Stimulated activated CD4-positive, alpha-beta T cell treated with anti-CD3 and anti-CD28 coated beads, Interleukin-4, amount 100 ng/mL, for 1 hour (primary cell): ENCODE measurements around the gene TMPRSS4.

ENCODE experiments used
- DNase-seq: peaks from one replicate; pipeline ENCODE4 v3.0.0-alpha.2; 2020

Gene TMPRSS4

DNA sequence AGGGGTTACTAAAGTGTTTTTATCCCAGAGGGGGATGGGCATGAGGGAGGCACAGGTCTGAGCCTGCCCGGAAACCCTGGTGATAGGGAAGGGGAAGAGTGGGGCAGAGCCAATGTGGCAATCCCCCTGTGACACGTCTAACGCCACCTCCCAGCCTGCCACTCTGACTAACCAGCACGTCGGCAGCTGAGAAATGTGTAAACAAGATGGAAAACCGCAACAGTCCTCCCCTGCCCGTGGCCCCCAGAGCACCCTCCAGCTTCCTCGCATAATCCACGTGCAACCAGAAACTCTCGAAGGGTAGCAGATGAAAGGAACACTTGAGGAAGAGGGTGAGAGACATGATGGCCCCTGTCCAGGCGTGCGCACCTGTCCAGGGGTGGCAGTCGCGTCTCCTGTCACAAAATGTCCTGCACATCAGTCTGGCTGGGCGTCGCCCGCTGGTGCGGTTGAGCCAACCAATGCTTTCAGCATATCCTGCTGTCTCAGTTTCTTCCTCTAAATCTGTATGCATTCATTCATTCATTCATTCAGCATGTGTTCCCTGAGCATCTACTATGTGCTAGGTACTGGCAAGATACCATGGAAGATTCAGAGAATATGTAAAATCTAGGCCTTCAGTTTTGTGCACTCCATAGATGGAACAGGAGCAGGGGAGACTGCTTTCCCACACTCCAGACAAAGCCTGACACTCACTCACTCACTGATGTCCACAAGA, 4.5 kb downstream of the TMPRSS4 start:
- DNase-seq: no peak

DNA sequence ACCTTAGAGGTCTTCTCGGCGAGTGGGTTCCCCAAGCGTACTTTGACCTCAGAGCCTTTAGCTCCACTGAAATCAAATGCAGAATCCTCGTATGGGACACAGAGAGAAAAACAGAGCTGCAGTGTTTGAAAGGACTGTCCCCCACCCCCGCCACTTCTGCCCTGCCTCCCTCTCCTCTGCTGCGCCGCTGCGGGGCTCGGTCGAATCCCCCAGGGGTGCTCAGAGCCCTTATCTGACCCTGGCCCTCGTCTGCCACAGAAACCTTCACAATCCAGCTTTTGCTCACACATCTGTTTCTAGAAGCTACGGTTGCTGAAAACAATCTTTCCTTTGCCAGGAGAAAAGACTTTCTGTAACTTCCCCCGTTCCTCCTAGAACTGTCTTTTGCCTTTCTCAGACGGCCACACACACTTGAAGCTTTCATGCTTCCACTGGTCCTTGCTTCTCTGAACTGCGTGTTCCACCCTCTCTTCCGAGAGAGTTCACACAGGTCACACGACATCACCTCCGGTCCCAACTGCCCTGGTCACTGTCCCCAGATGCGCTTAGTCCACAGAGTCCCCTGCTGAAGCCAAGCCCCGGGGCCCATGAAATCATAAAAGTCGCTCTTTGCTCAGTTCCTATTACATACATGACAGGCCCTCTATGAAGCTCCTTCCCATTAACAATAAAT, 6.1 kb downstream of the TMPRSS4 start:
- no peak for DNase-seq

DNA sequence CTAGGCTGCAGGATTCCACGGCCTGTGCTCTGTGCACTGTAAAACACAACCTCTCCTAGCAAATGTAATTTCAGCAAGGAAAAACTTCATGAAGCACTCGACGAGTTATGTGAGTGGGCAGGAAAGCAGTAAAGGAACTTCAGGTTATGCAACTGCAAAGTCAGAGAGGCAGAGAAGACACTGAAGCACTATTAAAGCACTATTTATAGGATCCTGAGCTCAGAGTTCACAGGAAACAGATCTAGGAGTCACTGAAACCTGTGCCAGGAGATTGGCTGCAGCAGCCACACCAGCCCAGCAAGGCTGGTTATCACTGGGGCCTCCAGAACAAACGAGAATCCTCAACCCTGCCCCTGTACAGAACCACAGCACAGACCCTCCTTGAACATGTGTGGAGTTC, 7.4 kb downstream of the TMPRSS4 start:
- DNase-seq: no peak

DNA sequence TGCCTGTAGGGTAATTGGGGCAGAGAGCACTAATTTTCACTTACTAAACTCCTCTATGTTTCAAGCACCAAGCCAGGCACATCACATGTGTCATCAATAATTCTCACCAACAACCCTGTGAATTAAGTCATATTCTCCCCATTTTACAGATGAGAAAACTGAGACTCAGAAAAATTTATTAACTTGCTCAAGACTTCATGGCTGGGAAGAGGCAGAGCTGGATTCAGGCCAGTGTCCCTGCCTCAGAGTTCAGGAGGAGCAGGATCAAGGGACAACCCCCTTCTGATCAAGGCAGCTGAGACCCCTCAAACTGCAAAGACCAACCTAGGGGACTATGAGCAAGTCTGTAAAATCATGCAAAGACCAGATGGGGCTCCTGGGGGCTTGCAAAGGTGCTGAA, 7.8 kb downstream of the TMPRSS4 start:
- DNase-seq: no peak

DNA sequence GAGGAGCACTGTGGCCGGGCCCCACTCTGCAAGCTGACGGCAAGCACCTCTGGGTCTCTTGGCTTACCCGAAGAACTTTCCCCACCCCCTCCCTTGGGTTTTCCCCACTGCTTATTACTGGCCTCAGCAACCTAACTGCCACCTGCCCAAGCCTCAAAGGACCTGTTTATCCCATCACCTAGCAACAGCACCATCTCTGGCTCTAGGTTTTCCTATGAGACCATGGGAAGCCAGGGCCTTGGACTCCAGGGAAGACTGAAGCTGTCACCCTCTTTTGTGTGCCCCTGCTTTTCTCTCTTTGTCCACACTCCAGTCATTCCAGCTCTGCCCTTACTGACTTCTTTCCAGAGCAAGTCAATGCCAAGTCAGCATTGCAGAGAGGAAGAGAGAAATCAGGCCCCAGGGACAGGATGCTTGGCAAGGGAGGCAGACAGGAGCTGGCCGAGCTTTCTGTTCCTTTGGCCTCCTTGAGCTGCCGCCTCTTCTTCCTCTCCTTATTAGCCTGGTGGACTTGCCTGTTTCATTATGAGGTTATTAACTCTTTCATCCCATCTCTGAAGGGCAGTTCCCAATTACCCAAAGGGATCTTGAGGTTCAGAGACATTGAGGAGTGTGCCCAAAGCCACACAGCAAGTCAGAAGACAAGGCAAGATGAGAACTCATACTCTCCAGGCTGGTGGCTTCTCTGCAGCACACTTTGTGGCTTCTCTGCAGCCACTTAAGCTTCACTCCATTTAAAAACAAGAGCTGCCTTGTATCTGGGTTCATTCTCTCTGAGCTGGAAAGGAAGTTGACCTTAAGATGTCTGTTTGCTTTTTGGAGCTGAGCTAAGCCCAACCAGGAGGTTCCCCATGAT, 10.3 kb downstream of the TMPRSS4 start, which contains the start of gene SMIM35:
Gene SMIM35 (minus strand): TSS at position 51 of the 856 bp plus-strand sequence. CDS start 206 bp downstream, outside the sequence.
- no peak for DNase-seq

DNA sequence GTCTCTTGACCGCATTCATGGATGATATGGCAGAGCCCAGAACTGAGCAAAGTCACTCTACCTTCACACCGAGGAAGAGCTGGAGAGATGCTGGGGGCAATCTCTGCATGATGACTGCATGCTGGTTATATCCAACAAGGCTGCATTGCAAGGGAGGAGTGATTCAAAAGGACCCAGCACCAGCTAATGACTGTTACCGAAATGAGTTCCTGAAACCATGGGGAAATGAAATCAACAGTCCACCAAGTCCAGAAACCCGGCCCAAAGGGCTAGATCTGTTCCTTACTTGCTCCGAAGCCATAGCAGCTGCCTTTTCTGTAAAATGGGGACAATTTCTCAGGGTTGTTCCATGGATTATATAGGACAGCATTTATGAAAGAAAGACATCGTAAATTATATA, 11.1 kb downstream of the TMPRSS4 start:
- no peak for DNase-seq

DNA sequence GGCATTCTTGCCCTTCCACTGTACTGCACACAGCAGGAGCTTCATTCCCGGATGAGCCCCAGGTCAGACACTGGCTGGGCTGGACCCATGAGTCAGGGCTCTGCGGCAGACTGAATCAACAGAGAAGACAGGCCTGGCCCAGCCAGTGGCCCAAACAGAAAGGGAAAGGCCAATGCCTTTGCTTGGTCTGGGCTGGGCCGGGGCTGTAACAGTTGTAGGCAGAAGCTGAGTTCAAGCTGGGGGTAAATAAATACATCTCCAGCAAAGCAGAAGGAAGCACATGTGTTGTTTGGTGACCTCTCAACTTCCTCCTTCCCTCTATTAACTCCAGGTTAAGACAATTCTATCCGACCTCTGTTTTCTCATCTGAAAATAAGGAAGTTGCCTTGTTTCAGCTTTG, 11.7 kb downstream of the TMPRSS4 start:
- no peak for DNase-seq

DNA sequence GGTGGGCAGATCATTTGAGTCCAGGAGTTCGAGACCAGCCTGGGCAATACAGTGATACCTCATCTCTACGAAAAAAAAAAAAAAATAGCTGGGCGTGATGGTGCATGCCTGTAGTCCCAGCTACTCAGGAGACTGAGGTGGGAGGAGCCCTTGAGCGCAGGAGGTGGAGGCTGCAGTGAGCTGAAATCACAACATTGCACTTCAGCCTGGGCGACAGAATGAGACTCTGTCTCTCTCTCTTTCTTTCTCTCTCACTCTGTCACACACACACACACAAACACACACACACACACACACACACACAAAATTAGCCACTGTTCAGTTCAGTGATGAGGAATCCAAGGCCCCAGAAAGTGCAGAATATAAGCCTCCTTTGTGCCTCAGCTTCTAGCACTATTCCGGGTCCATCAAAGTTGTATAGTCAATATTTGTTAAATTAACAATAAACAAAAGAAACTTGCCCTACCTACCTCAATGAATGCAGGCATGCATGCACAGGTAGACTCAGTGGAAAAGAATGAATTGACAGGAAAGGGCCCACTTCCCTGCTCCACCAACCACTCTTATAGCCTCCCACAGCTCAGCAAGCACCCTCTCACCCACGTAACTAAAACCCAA, 13.8 kb downstream of the TMPRSS4 start:
- no peak for DNase-seq

DNA sequence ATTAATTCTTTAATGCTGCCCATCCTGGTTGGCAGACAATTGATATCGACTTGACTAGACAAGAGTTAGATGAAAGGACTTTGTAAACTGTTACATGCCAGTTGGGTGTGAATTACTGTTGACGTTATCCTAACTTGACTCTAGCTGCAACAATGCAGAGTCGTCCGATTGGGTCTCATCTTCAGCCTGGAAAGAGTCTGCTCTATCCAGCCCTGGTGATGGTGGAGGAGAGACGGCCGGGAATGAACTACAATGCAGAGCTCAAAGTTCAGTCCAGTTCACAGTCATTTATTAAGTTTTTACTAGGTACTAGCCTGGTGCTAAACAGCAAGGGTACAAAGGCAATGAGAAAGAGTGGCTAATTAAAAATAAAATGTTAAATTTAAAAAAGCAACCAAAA, 14.8 kb downstream of the TMPRSS4 start:
- no peak for DNase-seq

DNA sequence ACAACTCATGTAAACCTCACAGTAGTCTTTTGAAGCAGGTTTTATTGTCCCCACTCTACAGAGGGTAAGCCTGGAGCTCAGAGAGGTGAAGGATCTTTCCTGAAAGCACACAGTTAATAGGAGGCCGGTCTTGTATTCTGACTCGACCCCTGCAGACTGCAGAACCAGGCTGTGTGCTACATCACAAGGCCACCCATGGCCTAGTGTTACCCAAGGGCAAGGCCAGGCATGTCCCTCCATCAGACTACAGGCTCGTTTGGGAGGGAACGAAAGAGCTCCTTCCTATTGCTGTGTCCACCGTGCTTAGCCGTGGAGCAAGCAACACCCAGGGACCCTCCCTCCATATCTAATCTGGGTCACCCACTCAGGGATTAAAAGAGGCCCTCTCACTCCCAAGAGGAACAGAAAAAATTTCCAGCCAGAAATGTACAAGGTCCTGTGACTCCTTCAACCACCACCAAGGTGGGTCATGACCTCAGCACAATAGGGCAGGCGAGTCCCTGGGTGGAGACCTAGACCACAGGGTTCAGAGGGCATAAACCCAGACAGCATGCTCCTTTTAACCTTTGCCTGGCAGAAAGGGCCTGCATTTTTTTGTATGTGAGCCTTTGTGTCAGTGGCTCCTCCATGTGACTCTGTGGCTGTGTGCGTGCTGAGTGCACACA, 16.2 kb downstream of the TMPRSS4 start:
- no peak for DNase-seq

DNA sequence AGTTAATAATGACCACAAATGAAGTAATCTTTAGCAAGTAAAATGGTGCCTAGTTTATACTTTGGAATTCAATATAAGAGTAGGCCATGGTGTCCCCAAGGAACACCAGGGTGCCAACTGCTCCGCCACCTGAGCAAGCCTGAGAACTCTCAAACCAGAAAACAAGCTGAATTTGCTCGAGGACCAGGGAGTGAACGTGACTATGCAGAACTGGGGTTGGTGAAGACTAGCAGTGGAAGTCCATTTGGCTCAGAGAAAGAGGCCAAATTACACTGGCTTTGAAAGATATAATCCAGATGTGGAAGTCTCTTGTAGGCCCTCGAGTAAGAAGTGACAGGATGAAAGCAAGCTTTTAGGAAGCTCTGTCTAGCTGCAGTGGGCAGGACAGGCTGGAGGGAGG, 18.6 kb downstream of the TMPRSS4 start:
- DNase-seq: no peak

DNA sequence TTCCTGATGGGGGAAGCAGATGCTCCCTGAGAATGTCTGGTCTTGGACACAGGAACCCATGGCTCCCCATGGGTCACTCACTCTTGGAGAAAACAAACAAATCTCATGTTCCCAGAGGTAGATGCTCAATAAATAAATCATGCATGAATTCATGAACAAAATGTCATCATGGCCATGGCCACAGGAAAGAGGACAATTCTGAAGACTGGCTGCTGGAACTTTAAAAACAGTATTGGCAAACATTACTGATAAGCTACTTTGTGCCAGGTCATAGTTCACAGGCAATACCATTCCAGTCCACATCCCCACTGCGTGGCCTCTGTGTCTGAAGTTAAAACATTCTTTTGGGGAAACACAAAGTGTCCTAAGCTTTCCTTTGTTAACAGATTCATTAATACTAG, 19.1 kb downstream of the TMPRSS4 start:
- no peak for DNase-seq

DNA sequence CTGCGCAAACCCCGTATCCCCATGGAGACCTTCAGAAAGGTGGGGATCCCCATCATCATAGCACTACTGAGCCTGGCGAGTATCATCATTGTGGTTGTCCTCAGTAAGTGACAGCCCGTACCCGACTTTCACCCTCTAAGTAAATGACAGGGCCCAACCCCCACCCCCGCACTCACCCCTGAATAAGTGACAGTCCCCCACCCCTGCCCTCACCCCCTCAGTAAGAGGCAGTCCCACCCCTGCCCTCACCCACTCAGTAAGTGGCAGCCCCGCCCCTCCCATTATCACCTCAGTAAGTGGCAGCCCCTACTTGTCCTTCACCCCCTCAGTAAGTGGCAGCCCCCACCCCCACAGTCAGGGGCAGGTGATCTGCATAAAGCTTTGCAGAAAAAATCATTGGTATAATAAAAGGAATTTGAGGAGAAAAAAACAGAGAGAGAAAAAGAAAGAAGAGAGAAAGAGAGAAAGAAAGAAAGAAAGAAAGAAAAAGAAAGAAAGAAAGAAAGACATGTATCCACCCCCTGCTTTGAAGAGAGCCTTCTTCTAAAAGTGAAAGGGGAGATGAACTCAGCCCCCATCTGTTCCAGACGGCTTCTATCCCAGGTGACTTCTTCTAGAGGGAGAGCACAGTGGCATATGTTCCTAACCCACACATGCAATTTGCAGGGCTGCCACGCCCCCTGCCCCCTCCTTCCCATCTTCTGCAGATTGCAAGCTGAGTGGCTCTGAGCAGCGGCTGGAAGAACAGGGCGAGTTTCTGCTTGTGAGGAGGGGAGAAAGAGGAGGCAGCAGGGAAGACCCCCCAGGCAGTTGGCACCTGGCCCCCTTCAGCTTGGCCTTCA, 22.3 kb downstream of the TMPRSS4 start:
- DNase-seq: no peak

DNA sequence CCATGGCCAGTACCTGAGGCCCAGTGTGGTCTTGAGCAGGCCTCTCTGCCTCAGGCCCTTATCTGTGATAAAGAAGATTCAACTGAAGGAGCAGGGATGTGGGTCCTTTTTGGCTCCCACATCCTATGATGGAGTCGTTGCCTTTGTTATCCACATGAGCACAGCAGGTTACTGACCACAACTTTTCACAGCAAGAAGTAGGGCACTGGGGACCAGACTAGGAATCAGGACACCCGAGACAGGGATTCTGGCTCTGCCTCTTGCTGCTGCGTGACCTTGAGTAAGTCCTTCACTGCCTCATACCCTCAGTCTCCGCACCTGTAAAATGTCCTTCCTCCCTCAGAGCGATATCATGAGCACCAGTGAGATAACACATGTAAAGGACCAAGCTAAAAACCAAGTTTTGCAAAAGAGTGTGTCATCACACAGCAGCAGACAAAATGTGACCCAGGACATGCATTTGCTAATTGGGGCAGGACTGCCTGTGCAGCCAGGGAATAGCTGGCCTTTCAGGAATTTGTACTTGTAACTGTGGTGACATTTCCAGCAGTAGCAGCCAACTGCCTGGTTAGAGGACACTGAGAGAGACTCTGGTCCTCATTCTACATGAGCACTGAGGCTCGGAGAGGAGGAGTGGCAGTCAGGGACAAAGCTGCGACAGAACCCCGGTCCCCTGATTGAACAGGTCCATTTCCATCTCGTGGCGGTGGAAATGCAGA, 23.1 kb downstream of the TMPRSS4 start:
- no peak for DNase-seq

DNA sequence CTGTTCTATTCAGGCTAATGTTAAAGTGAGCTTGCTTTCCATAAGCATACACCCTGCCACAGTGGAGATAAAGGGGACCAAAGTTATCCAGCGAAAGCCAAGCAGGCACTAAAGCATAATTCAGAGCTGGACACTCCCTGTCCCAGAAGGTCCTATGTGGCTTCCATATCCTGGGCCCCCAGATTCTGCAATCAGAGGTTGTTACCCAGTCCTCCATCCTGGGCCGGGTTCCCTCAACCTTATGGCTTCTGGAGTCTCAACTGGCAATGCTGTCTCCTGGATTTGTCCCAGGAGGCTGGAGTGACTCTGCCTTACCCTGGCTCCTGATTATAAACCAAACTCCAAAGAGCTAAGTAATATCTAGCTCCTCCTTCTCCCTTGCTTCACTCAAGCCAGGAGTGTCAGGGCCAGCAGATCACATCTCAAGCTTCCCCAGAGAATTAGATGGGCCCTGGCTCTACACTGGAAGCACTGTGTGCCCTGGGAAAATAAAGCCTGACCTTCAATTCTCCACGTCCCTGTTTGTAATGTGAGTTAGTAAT, 23.9 kb downstream of the TMPRSS4 start:
- no peak for DNase-seq

DNA sequence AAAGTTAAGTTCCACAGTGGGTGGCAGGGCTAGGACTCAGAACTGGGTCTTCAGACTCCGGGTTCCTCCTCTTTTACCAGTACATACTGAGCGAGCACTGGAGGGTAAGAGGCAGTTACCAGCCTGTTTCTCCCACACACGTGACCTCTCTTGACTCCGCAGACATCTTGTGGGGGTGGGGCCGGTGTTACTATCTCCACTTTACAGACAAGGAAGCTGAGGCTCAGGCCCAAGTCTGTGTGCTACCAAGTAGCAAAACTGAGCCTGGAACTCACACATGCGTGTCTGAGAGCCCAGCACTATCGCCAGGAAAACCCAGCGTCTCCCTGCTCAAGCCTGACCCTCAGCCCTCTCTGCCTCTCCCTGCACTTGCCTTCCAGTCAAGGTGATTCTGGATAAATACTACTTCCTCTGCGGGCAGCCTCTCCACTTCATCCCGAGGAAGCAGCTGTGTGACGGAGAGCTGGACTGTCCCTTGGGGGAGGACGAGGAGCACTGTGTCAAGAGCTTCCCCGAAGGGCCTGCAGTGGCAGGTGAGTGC, 25.9 kb downstream of the TMPRSS4 start:
- DNase-seq: no peak

DNA sequence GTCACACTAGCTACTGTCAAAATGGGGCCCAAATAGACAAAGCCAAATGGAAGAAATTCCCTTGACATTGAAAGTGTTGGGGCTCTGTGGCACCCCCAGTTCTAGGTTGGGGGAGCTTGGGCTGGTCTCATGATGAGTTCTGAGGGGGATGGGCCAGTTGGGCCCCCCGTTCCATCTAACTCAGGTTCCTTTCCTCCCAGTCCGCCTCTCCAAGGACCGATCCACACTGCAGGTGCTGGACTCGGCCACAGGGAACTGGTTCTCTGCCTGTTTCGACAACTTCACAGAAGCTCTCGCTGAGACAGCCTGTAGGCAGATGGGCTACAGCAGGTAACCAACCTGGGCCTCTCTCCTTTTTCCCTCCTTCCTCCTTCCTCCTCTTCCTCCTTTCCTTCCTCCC, 27.6 kb downstream of the TMPRSS4 start:
- no peak for DNase-seq

DNA sequence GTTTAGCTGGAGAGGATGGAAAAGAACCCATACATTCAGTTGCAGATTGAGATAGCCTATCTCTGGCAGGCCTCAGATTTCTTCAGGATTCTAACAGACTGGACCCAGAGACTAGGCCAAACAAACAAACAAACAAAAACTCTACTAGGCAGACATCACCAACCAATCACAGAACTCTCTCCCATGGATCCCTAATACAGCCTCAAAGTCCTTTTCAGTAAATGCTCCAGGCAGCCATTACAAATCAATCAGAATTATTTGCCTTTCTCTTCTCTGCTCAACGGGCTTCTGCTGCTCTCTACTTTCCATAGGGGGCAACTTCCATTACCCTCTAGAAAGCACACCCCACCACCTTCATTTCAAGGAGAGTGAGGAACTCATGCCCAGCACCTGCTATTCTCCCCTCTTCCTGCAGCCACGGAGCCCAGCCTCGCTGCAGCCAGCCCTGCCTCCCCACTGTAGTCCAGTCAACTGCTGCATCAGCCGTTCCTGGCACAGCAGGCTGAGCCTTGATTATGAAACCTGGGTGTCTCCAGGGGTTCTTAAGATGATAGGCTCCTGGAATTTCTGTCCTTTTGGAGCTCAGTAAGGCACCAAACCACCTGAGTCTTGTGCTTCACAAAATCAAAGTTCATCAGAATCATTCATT, 28.9 kb downstream of the TMPRSS4 start:
- no peak for DNase-seq

DNA sequence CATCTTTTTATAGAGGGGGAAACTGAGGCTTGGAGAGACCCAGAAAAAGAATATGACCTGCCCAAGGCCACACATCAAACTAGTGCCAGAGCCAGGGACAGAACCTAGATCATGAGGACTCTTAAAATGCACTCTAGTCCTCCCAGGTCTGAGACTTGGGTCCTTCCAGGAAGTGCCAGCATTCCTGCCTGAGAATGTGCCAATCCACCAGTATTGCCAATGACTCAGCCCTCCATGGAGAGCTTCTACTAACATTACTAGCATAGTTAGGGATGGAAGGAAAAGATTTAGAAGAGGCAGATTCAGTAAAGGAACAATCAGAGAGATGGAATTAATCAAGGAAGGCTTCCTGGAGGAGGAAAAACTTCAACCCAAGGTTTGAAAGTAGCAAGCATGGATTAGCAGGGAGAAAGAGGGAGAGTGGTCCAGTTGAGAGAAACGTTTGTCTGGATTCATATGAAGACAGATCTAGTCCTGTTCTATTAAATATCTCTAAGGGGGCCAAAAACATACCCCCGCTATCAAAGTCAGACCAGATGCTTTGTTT, 30.0 kb downstream of the TMPRSS4 start:
- no peak for DNase-seq

DNA sequence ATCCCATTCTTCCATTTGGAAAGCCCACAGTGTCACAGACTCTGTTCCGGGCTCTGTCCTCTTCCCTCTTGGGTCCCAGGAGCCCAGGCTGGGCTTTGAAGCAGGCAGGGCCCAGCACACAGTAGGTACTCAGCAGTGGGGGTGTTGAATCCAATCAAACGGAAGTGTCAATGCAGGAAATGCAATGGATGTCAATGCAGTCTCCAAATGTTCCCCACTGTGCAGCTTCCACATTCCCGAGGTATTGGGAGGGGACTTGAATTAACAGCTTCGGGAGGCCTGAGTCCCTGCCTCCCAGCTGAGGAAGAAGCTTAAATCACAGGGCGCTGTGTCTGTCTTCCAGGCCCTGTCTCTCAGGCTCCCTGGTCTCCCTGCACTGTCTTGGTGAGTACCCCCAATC, 31.6 kb downstream of the TMPRSS4 start:
- DNase-seq: no peak
